ENCODE measurements around the gene PRRX2. TPM values are rescaled to one million over a fixed set of nuclear protein-coding genes. Genes with fewer than 3 reads are reported as not detected.
"Not testable (repeated sequence)": the region's sequence is repeated elsewhere in the genome, so short reads cannot be mapped to it uniquely, and the experiment has no call there.

PRRX2 gene
- total RNA-seq, 1 donor from 2014 or later: 4.4 TPM

DNA sequence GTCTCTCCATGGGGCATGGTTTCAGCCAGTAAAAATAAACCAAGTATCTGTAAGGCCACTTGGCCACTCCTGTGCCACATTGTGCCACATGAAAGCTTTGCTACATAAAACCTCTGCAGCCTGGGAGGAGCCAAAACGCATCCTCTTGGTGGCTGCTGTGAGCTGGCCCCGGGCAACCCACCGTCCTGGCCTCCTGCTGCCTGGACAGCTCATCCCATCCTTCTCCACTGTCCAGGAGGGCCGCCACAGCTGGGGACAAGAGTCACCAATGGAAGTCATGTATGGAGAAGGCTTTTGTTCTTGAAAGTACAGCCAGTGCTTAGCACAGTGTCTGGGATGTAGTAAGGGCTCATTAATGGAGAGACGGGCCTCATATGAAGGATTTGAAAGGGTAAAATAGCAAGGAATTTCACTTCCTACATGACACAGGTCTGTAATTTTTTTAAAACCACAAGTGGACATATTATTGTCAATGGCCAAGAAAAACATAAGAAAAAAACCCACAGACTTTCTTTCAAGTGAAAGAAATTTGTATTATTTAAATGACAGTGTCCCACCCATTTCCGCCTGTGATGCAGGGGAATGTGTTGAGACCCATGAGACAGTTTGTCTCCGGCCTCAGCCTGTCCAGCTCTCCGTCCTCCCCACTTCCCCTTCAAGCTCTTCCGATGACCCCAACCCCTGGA, 80.8 kb downstream of the PRRX2 start:
- no peak for DNase-seq (ENCODE audit: low spot score)
- intact Hi-C loops (cut with DNase I): no loop called here

GRCh38 chr9:129748249-129748648, 82.8 kb downstream of the PRRX2 start:
- DNase-seq (ENCODE audit: low spot score): no peak
- intact Hi-C loops (cut with DNase I): no loop called here

- intact Hi-C loops (cut with DNase I); DNase-seq (ENCODE audit: low spot score): not testable (repeated sequence)
Observed at GRCh38 chr9:129749052-129749451, 83.6 kb downstream of the PRRX2 start.

DNA sequence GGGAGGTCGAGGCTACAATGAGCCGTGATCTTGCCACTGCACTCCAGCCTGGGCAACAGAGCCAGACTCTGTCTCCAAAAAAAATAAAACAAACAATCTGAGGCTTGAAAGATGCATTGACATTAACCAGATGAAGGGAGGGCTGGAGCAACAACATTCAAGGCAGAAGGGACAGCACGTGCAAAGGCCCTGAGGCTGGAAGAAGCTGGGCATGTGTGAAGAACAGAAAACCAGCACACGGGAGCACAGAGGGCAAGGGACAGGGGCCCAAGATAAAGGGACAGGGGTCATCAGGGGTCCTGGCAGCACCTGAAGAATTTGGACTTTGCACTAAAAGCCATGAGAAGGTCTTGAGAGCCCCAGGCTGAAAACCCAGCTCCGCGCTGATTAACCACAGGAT, 84.1 kb downstream of the PRRX2 start:
- DNase-seq (ENCODE audit: low spot score): no peak
- intact Hi-C loops (cut with DNase I): no loop called here

DNA sequence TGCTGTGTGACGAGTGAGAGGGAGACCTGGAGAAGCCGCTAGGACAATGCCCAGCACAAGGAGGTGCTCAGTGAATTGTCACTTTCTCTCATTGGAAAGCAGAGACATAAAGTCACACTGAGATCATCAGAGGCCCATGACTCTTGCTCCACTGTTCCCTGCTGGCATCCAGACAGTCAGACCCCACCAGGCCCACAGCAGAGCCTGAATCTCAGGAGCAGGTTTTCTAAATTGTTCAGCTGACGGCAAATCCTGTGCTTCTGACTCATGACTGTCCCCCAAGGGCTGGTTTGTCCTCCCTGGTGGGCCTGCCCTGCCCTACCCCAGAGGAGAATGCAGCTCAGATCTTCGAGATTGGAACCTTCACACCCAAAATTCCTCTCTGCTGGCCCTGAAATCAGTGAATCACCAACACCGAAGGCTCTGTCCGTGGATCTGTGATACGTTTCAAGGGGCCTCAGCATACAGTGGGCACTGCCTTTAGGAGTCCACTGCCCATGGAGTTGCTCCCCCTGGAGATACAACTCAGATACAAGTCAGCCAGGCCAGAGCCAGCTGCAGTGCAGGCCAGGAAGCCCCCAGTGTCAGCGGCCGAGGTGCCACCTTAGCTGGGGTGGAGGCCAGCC, 84.7 kb downstream of the PRRX2 start:
- intact Hi-C loops (cut with DNase I): no loop called here
- no peak for DNase-seq (ENCODE audit: low spot score)

DNA sequence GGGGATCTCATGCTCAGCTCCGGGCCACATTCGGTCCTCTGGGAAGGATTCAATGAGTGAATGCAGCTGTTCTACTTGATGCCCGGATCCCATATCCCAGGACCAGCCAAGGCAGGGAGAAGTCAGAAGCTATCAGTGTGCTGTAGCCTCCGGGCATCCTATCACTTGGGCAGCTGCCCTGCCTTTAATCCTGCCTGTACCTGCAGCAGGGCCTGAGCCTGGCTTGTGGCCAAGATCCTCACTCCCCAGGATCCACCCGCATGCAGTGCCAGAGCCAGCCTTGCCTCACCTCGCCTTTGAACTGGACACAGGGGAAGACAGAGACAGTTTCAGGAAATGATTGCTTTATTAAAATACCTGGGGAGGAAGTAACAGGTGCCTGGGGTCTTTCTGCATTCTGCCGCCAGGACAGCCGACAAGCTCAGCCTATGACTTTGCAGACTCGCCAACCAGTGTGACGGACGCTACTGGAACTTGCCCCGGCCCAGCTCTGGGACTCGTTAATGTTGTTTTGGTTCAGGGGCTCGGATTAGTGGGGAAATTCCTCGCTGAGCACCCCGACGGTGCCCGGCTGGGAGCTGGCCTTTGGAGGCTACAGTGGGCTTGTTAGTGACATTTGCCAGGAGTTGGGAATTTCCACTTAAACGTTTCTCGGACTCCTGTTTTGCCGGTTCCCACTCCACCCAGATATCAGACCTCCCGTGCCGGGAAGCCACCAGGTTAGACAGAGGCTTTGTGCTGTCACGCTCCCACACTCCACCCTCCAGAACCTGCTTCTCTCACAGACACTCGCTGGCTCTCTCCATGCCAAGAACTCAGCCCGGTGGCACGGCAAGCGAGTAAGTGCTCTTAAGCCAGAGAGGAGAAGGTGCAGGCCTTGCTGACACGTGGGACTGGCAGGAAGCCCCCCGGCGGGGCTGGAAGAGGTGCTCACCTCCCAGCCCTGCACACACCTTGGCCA, 86.7 kb downstream of the PRRX2 start:
- intact Hi-C loops (cut with DNase I): no loop called here
- DNase-seq (ENCODE audit: low spot score): no peak

DNA sequence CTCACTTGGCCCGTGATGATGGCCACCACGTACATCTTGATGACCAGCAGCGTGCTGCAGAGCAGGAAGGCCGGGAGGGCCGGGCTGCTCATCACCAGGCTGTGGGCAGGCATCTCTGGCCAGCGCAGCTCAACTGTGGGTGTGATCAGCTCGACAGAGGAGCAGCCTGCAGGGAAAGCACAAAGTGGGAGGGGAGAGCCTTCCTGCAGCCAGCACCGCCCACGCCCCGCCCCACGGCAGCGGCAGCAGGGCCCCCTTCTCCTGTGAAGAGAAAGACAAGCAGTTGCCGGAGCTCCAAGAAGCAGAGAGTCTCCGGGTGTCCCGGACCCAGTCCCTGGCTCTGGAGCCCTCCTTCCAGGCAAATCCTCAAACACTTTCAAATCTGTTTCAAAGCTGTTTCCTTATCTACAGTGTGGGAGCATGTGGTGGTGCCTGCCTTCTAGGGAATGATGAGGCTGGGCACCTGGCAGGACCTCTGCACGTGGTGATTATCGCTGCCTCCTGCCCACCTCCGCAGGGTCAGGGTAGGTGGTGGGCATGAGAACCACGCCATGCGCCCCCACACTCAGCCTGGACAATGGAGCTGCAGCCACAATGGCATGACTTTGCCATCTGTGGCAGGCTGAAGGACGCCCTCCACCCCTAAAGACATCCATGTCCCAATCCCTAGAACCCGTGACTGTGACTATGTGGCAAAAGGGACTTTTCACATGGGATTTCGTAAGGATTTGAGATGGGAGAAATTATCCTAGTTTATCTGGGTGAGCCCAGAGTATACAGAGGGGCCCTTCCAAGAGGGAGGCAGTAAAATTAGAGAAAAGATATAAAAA, 87.7 kb downstream of the PRRX2 start, which contains the start of gene PTGES:
TSS of gene PTGES (minus strand) at position 143 of the 830 bp plus-strand sequence. CDS start at position 113, 30 bp downstream.
- peak; percentile 82 for DNase-seq (ENCODE audit: low spot score)
- intact Hi-C loops (cut with DNase I): no loop called here

DNA sequence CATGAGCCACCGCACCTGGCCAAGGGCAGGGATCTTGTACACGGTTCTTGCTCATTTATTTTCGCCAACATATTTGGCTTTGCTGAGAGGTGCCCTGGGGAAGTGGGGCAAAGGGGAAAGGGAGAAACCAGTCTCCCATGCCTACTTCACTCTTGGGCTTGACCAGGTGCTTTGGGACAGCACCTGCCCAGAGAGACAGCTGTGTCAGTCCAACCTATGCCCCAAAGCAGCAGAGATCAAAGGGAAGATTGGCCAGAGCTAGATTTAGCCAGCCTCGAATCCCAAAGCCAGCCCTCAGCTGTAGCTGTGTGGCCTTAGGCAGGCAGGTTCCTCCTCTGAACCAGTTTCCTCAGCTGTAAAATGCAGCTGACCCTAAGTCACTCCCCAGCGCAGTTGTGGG, 89.7 kb downstream of the PRRX2 start:
- no peak for DNase-seq (ENCODE audit: low spot score)
- intact Hi-C loops (cut with DNase I): no loop called here

DNA sequence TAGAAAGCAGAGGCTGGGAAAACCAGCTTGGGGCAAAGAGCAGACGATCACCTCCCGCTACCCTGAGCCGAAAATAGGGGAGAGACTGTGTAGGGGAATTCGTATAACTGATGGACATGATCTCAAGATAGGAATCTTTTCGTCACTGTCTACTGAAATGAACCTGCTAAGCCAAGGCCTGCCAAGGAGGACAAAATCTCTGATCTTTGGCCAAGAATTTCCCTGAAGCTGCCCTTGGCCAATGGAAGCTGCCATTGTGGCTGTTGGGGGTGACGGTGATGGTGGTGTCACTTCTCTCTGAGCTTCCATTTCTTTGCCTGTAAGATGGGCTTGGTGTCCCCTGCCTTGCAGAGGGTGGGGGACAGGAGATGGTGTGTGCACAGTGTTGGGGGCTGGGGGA, 90.7 kb downstream of the PRRX2 start:
- intact Hi-C loops (cut with DNase I): no loop called here
- no peak for DNase-seq (ENCODE audit: low spot score)

DNA sequence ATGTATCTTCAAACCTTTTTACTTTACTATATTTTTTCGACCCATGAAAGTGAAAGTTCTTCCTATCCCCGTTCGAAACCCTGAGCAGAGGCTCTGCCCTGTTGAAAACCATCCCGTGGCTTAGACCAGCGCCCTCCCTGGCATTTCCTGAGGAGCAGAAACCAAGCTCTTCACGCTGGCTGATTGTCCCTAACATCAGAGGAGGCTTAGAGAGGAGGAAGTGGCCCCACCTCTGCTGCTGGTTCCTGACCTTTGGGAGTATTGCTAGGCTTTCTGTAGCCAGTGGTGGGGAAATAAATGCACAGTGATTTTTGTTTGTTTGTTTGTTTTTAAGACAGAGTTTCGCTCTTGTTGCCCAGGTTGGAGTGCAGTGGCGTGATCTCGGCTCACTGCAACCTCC, 91.6 kb downstream of the PRRX2 start:
- no peak for DNase-seq (ENCODE audit: low spot score)
- intact Hi-C loops (cut with DNase I): no loop called here

- DNase-seq (ENCODE audit: low spot score): no peak
- intact Hi-C loops (cut with DNase I): no loop called here
Observed at GRCh38 chr9:129759319-129759718, 93.9 kb downstream of the PRRX2 start.

GRCh38 chr9:129759804-129760502, 94.5 kb downstream of the PRRX2 start:
- intact Hi-C loops (cut with DNase I): no loop called here
- DNase-seq (ENCODE audit: low spot score): no peak

DNA sequence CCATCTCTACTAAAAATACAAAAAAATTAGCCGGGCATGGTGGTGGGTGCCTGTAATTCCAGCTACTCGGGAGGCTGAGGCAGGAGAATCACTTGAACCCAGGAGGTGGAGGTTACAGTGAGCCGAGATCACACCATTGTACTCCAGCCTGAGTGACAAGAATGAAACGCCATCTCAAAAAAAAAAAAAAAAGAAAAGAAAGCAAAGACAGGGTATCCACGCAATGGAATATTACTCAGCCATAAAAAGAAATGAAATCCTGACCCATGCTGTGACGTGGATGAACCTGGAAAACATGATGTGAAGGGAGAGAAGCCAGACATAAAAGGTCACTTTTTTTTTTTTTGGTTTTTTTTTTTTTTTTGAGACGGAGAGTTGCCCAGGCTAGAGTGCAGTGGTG, 95.3 kb downstream of the PRRX2 start:
- intact Hi-C loops (cut with DNase I); DNase-seq (ENCODE audit: low spot score): not testable (repeated sequence)

- intact Hi-C loops (cut with DNase I): no loop called here
Observed at GRCh38 chr9:129761293-129761900, 96.0 kb downstream of the PRRX2 start.

GRCh38 chr9:129761901-129762369, 96.5 kb downstream of the PRRX2 start:
- DNase-seq (ENCODE audit: low spot score): no peak
- intact Hi-C loops (cut with DNase I): loop anchor here (2.0 kb wide), 1 partner anchor 15 kb away; no protein-coding TSS in a partner anchor

More at GRCh38 chr9:129761293-129761900, 96.0 kb downstream of the PRRX2 start:
- no peak for DNase-seq (ENCODE audit: low spot score)

GRCh38 chr9:129762370-129762984, 97.0 kb downstream of the PRRX2 start:
- DNase-seq (ENCODE audit: low spot score): not testable (repeated sequence)

More at GRCh38 chr9:129762370-129762984, 97.0 kb downstream of the PRRX2 start:
- intact Hi-C loops (cut with DNase I): loop anchor here (2.0 kb wide), 1 partner anchor 14 kb away; no protein-coding TSS in a partner anchor

All from cardiac septum (tissue), 1 donor.